ENCODE data around the gene STXBP1.

The STXBP1 gene

GRCh38 chr9:127698985-127699670 is 87.1 kb downstream of the STXBP1 start:
- TF ChIP-seq, protein P1, sequence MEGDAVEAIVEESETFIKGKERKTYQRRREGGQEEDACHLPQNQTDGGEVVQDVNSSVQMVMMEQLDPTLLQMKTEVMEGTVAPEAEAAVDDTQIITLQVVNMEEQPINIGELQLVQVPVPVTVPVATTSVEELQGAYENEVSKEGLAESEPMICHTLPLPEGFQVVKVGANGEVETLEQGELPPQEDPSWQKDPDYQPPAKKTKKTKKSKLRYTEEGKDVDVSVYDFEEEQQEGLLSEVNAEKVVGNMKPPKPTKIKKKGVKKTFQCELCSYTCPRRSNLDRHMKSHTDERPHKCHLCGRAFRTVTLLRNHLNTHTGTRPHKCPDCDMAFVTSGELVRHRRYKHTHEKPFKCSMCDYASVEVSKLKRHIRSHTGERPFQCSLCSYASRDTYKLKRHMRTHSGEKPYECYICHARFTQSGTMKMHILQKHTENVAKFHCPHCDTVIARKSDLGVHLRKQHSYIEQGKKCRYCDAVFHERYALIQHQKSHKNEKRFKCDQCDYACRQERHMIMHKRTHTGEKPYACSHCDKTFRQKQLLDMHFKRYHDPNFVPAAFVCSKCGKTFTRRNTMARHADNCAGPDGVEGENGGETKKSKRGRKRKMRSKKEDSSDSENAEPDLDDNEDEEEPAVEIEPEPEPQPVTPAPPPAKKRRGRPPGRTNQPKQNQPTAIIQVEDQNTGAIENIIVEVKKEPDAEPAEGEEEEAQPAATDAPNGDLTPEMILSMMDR (IDR thresholded peaks at IDR 0.05): no peak
- H3K36me3 Mint-ChIP-seq (ENCODE audit: low read depth): peaks cover 4% of the 10 kb centered on the region
- DNase-seq: peak; percentile 88
- no peak overlapping the region for H3K27ac Mint-ChIP-seq
- peak overlapping the region; percentile 56 for H3K4me3 Mint-ChIP-seq
- H3K9me3 Mint-ChIP-seq: no peaks in the 10 kb centered on the region
- H3K4me1 Mint-ChIP-seq: peaks cover 42% of the 10 kb centered on the region
- peaks cover 5% of the 10 kb centered on the region for H3K27me3 Mint-ChIP-seq (ENCODE audit: low read depth, poor library complexity)

DNA sequence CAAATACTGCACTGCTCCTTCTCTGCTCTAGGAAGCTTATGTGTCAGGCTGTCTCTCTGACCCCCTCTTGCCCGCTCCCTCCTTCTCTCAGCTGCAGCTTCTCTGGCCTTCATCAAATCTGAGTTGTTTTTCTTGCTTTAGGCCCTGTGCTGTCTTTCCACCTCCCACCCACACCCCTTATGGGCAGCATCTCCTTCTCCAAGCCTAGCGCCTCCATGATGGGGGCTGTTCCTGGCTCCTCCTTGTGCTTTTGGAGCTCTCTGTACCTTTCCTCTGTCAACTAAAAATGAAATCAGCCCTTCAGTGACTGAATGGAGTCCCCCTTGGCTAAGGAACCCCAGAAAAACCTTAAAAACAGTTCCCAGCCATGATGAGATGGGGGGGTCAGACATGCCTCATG is 88.1 kb downstream of the STXBP1 start:
- no peaks in the 10 kb centered on the region for H3K9me3 Mint-ChIP-seq
- H3K4me3 Mint-ChIP-seq: peak overlapping the region; percentile 4
- peak overlapping the region; percentile 84 for H3K27ac Mint-ChIP-seq
- DNase-seq: no peak
- H3K4me1 Mint-ChIP-seq: peaks cover 52% of the 10 kb centered on the region
- H3K36me3 Mint-ChIP-seq (ENCODE audit: low read depth): no peaks in the 10 kb centered on the region
- H3K27me3 Mint-ChIP-seq (ENCODE audit: low read depth, poor library complexity): peaks cover 5% of the 10 kb centered on the region
- TF ChIP-seq, protein P1 (IDR thresholded peaks at IDR 0.05): no peak

- H3K27me3 Mint-ChIP-seq (ENCODE audit: low read depth, poor library complexity): peaks cover 5% of the 10 kb centered on the region
- no peak for DNase-seq
- no peaks in the 10 kb centered on the region for H3K36me3 Mint-ChIP-seq (ENCODE audit: low read depth)
- no peak overlapping the region for H3K27ac Mint-ChIP-seq
- peaks cover 58% of the 10 kb centered on the region for H3K4me1 Mint-ChIP-seq
- no peak overlapping the region for H3K4me3 Mint-ChIP-seq
- no peaks in the 10 kb centered on the region for H3K9me3 Mint-ChIP-seq
- TF ChIP-seq, protein P1 (IDR thresholded peaks at IDR 0.05): no peak
Observed at GRCh38 chr9:127700594-127701255, 88.6 kb downstream of the STXBP1 start.

DNA sequence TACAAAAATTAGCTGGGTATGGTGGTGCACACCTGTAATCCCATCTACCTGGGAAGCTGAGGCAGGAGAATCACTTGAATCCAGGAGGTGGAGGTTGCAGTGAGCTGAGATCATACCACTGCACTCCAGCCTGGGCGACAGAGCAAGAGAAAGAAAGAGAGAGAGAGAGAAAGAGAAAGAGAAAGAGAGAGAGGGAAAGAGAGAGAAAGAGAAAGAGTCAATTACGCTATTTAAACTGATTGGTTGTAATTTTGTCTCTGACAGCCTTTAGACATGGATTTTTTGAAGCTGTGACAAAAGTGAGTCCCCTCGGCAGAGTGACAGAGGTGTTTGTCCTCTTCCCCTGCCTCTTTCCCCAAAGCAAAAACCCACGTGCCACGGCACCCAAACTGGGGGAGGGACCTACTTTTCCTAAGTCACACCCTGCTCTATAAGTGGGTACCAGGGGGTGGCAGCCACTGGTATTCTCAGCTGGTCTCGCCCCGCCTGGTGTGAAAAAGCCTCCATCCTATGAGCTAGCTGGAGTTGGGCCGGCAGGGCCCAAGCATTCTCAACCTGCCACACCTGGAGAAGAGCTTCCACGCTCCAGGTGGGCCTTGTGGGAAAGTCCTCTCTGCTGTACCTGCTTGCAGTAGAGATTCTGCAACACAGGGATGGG is 91.3 kb downstream of the STXBP1 start:
- TF ChIP-seq, protein P1 (IDR thresholded peaks at IDR 0.05): no peak
- DNase-seq: no peak
- Mint-ChIP-seq H3K9me3 (peaks cover under 1% of the 10 kb centered on the region), H3K4me3 (no peak overlapping the region), H3K27me3 (ENCODE audit: low read depth, poor library complexity) (peaks cover 5% of the 10 kb centered on the region), H3K27ac (peak overlapping the region; percentile 60), H3K4me1 (peaks cover 72% of the 10 kb centered on the region), H3K36me3 (ENCODE audit: low read depth) (no peaks in the 10 kb centered on the region)

GRCh38 chr9:127705577-127706379 is 93.7 kb downstream of the STXBP1 start:
- Mint-ChIP-seq H3K27me3 (ENCODE audit: low read depth, poor library complexity) (peaks cover 16% of the 10 kb centered on the region), H3K27ac (peak overlapping the region; percentile 96), H3K4me3 (peak overlapping the region; percentile 47), H3K9me3 (peaks cover 7% of the 10 kb centered on the region), H3K36me3 (ENCODE audit: low read depth) (no peaks in the 10 kb centered on the region), H3K4me1 (peaks cover 64% of the 10 kb centered on the region)
- TF ChIP-seq, protein P1 (IDR thresholded peaks at IDR 0.05): no peak
- DNase-seq: no peak
